HL-60/S4 (cell line): ENCODE measurements around the gene ST6GALNAC3.

Experiments used
- in situ Hi-C: fragments of 300-500 bp; cut with MboI; formaldehyde crosslinking; loops from 2 replicates; pipeline ENCODE4 v1.14.3; 2022; ENCODE audit warnings: low sequenced_read_pairs

The ST6GALNAC3 gene

GRCh38 chr1:76668046-76668445 is 593.5 kb downstream of the ST6GALNAC3 start:
- in situ Hi-C loops, result no loop called here

- in situ Hi-C loops, result no loop called here
Measured at GRCh38 chr1:76669131-76669530, 594.6 kb downstream of the ST6GALNAC3 start.

- in situ Hi-C loops, result no loop called here
Measured at GRCh38 chr1:76669624-76670315, 595.2 kb downstream of the ST6GALNAC3 start.

GRCh38 chr1:76674689-76675210 is 600.2 kb downstream of the ST6GALNAC3 start:
- in situ Hi-C loops, result no loop called here

- in situ Hi-C loops, result no loop called here
Measured at GRCh38 chr1:76677416-76678405, 603.2 kb downstream of the ST6GALNAC3 start.

- in situ Hi-C loops, result no loop called here
Measured at GRCh38 chr1:76679534-76680152, 605.1 kb downstream of the ST6GALNAC3 start.

GRCh38 chr1:76680651-76681050 is 606.1 kb downstream of the ST6GALNAC3 start:
- in situ Hi-C loops, result no loop called here

- in situ Hi-C loops, result no loop called here
Measured at GRCh38 chr1:76682138-76682537, 607.6 kb downstream of the ST6GALNAC3 start.
